Liver (tissue), 9 donors: ENCODE measurements around the gene FTCD. TPM values are rescaled to one million over a fixed set of nuclear protein-coding genes. Genes with fewer than 3 reads are reported as not detected.

Experiments
- DNase-seq: peaks from one replicate; pipeline ENCODE4 v3.0.0-alpha.2; 2017; ENCODE audit warnings: low spot score
- H3K27ac ChIP-seq, 2 donors: one replicate each; pipeline ENCODE4 v1.7.0; 2013; ENCODE audit warnings: inconsistent platforms in 2 of 2, low read length in 2 of 2, control low read depth in 1 of 2, low read depth in 1 of 2, mild to moderate bottlenecking in 1 of 2
- H3K27me3 ChIP-seq, 4 donors: one replicate each; pipeline versions ENCODE4 v1.6.1 to v1.7.0; 2013; ENCODE audit warnings: low read length in 3 of 4, inconsistent platforms in 1 of 4, mild to moderate bottlenecking in 1 of 4, moderate library complexity in 1 of 4; ENCODE audit not compliant: control insufficient read depth in 4 of 4, insufficient read depth in 4 of 4
- H3K36me3 ChIP-seq, 4 donors: one replicate each; pipeline versions ENCODE4 v1.6.1 to v1.7.0; 2013; ENCODE audit warnings: low read length in 3 of 4, mild to moderate bottlenecking in 3 of 4, low read depth in 1 of 4, moderate library complexity in 1 of 4; ENCODE audit not compliant: control insufficient read depth in 4 of 4, insufficient read depth in 3 of 4
- H3K4me1 ChIP-seq, 4 donors: one replicate each; pipeline versions ENCODE4 v1.6.1 to v1.7.0; 2013; ENCODE audit warnings: low read length in 3 of 4, mild to moderate bottlenecking in 3 of 4, moderate library complexity in 1 of 4; ENCODE audit not compliant: control insufficient read depth in 4 of 4, insufficient read depth in 4 of 4
- H3K4me3 ChIP-seq, 3 donors: one replicate each; pipeline versions ENCODE4 v1.6.1 to v1.7.0; 2013; ENCODE audit warnings: low read length in 3 of 3, control low read depth in 1 of 3, low read depth in 1 of 3, mild to moderate bottlenecking in 1 of 3
- H3K9ac ChIP-seq, 2 donors: one replicate each; pipeline ENCODE4 v1.7.0; 2013; ENCODE audit warnings: low read length in 2 of 2, mild to moderate bottlenecking in 2 of 2, moderate library complexity in 2 of 2, control low read depth in 1 of 2, low read depth in 1 of 2
- H3K9me3 ChIP-seq, 4 donors: one replicate each; pipeline versions ENCODE4 v1.6.1 to v1.7.0; 2013; ENCODE audit warnings: low read length in 3 of 4; ENCODE audit not compliant: control insufficient read depth in 4 of 4
- EGR1 ChIP-seq, 2 donors: IDR thresholded peaks; 2 replicates each; pipeline ENCODE4 v1.6.1; 2016 to 2018; ENCODE audit warnings: antibody characterized with exemption in 2 of 2, low read depth in 2 of 2
- FOXA1 ChIP-seq: IDR thresholded peaks from 2 replicates; pipeline ENCODE4 v1.6.1; 2016; ENCODE audit warnings: antibody characterized with exemption
- FOXA2 ChIP-seq: IDR thresholded peaks from 2 replicates; pipeline ENCODE4 v1.6.1; 2016; ENCODE audit warnings: antibody characterized with exemption
- GABPA ChIP-seq, 2 donors: IDR thresholded peaks in 1 of 2; conservative IDR thresholded peaks in 1 of 2; 2 replicates each; pipeline ENCODE4 v1.6.1; 2016; ENCODE audit warnings: antibody characterized with exemption in 2 of 2, mild to moderate bottlenecking in 1 of 2, moderate library complexity in 1 of 2
- HNF4A ChIP-seq, 2 donors: conservative IDR thresholded peaks; 2 replicates each; pipeline ENCODE4 v1.6.1; 2016; ENCODE audit warnings: antibody characterized with exemption in 2 of 2, mild to moderate bottlenecking in 2 of 2
- HNF4G ChIP-seq: IDR thresholded peaks from 2 replicates; pipeline ENCODE4 v1.6.1; 2016; ENCODE audit warnings: antibody characterized with exemption
- JUND ChIP-seq, 2 donors: IDR thresholded peaks; 2 replicates each; pipeline ENCODE4 v1.6.1; 2016; ENCODE audit warnings: antibody characterized with exemption in 2 of 2
- MAX ChIP-seq: IDR thresholded peaks from 2 replicates; pipeline ENCODE4 v1.6.1; 2016; ENCODE audit warnings: antibody characterized with exemption
- NR2F2 ChIP-seq: IDR thresholded peaks from 2 replicates; pipeline ENCODE4 v1.6.1; 2016; ENCODE audit warnings: antibody characterized with exemption
- RAD21 ChIP-seq, 2 donors: IDR thresholded peaks; 2 replicates each; pipeline ENCODE4 v1.6.1; 2016; ENCODE audit warnings: antibody characterized with exemption in 2 of 2, mild to moderate bottlenecking in 2 of 2
- SP1 ChIP-seq: IDR thresholded peaks from 2 replicates; pipeline ENCODE4 v1.6.1; 2018; ENCODE audit warnings: antibody characterized with exemption, mild to moderate bottlenecking
- TAF1 ChIP-seq: conservative IDR thresholded peaks from 2 replicates; pipeline ENCODE4 v1.6.1; 2016; ENCODE audit warnings: antibody characterized with exemption, mild to moderate bottlenecking
- YY1 ChIP-seq: IDR thresholded peaks from 2 replicates; pipeline ENCODE4 v1.6.1; 2016; ENCODE audit warnings: antibody characterized with exemption, mild to moderate bottlenecking
- ZBTB33 ChIP-seq: IDR thresholded peaks from 2 replicates; pipeline ENCODE4 v1.6.1; 2016; ENCODE audit warnings: antibody characterized with exemption
- WGBS: extraction: QIAGEN DNeasy Blood & Tissue Kit; methylation state at CpG from one replicate; pipeline ENCODE4 v1.1.7; 2013; 5-methylcytosine and 5-hydroxymethylcytosine counted together
- polyA plus RNA-seq, 2 donors: library from polyadenylated mRNA; stranded (reverse) in 1 of 2; unstranded in 1 of 2; fragments of 200-250 nt in 1 of 2; fragments of >200 nt in 1 of 2; fragmentation: Nextera tagmentation in 1 of 2; extraction: Ambion mirVana in 1 of 2; gene quantifications; one replicate each; pipeline versions ENCODE4 v1.2.1 to v1.2.3, GENCODE V29; 2013 to 2015
- total RNA-seq, 2 donors: library from RNA; depleted of rRNA; stranded (reverse); fragments of >200 nt; gene quantifications; one replicate each; pipeline ENCODE4 v1.2.3, GENCODE V29; 2014
- TF ChIP-seq, protein P1 (sequence below): IDR thresholded peaks from 2 replicates; pipeline ENCODE4 v1.6.1; 2016; ENCODE audit warnings: antibody characterized with exemption
- TF ChIP-seq, protein P2 (sequence below): IDR thresholded peaks from 2 replicates; pipeline ENCODE4 v1.6.1; 2016; ENCODE audit warnings: antibody characterized with exemption, mild to moderate bottlenecking
- TF ChIP-seq, protein P3 (sequence below): fragments of 150-350 bp; IDR thresholded peaks from 2 replicates; pipeline ENCODE4 v1.5.1; 2017; ENCODE audit warnings: improper control_type of control experiment, low read depth, low read length; ENCODE audit not compliant: missing input control
- donor health status: healthy.
- donor health status: healthy.
- donor health status: healthy.
- donor health status: healthy.
- donor health status: healthy.

The FTCD gene
- total and polyA plus RNA-seq, 4 donors: 130 to 182 (median 173) TPM

- H3K27me3 ChIP-seq: no peaks in the 10 kb centered on the region
- no peak overlapping the region for H3K27ac ChIP-seq
- no peak overlapping the region for H3K9ac ChIP-seq
- no peaks in the 10 kb centered on the region for H3K36me3 ChIP-seq
- DNase-seq: no peak
- no peaks in the 10 kb centered on the region for H3K9me3 ChIP-seq
- H3K4me1 ChIP-seq: no peaks in the 10 kb centered on the region
- TF ChIP-seq, protein P1, sequence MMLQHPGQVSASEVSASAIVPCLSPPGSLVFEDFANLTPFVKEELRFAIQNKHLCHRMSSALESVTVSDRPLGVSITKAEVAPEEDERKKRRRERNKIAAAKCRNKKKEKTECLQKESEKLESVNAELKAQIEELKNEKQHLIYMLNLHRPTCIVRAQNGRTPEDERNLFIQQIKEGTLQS: no peak
- TF ChIP-seq RAD21 (IDR thresholded peaks at IDR 0.05) (no peak), HNF4G (no peak), FOXA1 (no peak), GABPA (IDR thresholded peaks at IDR 0.05 in 1 of 2, conservative IDR thresholded peaks at IDR 0.05 in 1 of 2) (no peak), MAX (no peak), SP1 (no peak), FOXA2 (no peak), ZBTB33 (no peak), EGR1 (IDR thresholded peaks at IDR 0.05; ENCODE audit: low read depth in 2 of 2) (no peak)
- TF ChIP-seq, protein P2, sequence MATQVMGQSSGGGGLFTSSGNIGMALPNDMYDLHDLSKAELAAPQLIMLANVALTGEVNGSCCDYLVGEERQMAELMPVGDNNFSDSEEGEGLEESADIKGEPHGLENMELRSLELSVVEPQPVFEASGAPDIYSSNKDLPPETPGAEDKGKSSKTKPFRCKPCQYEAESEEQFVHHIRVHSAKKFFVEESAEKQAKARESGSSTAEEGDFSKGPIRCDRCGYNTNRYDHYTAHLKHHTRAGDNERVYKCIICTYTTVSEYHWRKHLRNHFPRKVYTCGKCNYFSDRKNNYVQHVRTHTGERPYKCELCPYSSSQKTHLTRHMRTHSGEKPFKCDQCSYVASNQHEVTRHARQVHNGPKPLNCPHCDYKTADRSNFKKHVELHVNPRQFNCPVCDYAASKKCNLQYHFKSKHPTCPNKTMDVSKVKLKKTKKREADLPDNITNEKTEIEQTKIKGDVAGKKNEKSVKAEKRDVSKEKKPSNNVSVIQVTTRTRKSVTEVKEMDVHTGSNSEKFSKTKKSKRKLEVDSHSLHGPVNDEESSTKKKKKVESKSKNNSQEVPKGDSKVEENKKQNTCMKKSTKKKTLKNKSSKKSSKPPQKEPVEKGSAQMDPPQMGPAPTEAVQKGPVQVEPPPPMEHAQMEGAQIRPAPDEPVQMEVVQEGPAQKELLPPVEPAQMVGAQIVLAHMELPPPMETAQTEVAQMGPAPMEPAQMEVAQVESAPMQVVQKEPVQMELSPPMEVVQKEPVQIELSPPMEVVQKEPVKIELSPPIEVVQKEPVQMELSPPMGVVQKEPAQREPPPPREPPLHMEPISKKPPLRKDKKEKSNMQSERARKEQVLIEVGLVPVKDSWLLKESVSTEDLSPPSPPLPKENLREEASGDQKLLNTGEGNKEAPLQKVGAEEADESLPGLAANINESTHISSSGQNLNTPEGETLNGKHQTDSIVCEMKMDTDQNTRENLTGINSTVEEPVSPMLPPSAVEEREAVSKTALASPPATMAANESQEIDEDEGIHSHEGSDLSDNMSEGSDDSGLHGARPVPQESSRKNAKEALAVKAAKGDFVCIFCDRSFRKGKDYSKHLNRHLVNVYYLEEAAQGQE: no peak
- TF ChIP-seq, protein P3, sequence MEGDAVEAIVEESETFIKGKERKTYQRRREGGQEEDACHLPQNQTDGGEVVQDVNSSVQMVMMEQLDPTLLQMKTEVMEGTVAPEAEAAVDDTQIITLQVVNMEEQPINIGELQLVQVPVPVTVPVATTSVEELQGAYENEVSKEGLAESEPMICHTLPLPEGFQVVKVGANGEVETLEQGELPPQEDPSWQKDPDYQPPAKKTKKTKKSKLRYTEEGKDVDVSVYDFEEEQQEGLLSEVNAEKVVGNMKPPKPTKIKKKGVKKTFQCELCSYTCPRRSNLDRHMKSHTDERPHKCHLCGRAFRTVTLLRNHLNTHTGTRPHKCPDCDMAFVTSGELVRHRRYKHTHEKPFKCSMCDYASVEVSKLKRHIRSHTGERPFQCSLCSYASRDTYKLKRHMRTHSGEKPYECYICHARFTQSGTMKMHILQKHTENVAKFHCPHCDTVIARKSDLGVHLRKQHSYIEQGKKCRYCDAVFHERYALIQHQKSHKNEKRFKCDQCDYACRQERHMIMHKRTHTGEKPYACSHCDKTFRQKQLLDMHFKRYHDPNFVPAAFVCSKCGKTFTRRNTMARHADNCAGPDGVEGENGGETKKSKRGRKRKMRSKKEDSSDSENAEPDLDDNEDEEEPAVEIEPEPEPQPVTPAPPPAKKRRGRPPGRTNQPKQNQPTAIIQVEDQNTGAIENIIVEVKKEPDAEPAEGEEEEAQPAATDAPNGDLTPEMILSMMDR: no peak
- 85% methylated on average over 2 of the region's 2 CpGs for WGBS
- no peak overlapping the region for H3K4me3 ChIP-seq
Measured at GRCh38 chr21:46088189-46088588, 67.2 kb downstream of the FTCD start.

- WGBS: 77% methylated on average over 1 of the region's 1 CpG
- TF ChIP-seq HNF4A (conservative IDR thresholded peaks at IDR 0.05): no peak
- TF ChIP-seq MAX: no peak
- no peak for TF ChIP-seq FOXA2
- TF ChIP-seq, protein P2: no peak
- no peak for TF ChIP-seq EGR1 (IDR thresholded peaks at IDR 0.05; ENCODE audit: low read depth in 2 of 2)
- no peak for TF ChIP-seq HNF4G
- no peak for TF ChIP-seq ZBTB33
- no peak for TF ChIP-seq RAD21 (IDR thresholded peaks at IDR 0.05)
- TF ChIP-seq NR2F2: no peak
- TF ChIP-seq YY1: no peak
- TF ChIP-seq SP1: no peak
- no peak for TF ChIP-seq GABPA (IDR thresholded peaks at IDR 0.05 in 1 of 2, conservative IDR thresholded peaks at IDR 0.05 in 1 of 2)
- no peak for TF ChIP-seq JUND (IDR thresholded peaks at IDR 0.05)
- no peak for TF ChIP-seq FOXA1
- no peak for TF ChIP-seq TAF1
- TF ChIP-seq, protein P1: no peak
Measured at GRCh38 chr21:46087641-46088040, 67.7 kb downstream of the FTCD start.

More at GRCh38 chr21:46087641-46088040, 67.7 kb downstream of the FTCD start:
- H3K27ac ChIP-seq: no peak overlapping the region
- no peaks in the 10 kb centered on the region for H3K4me1 ChIP-seq
- H3K27me3 ChIP-seq: no peaks in the 10 kb centered on the region
- no peak for DNase-seq
- no peak overlapping the region for H3K4me3 ChIP-seq
- H3K36me3 ChIP-seq: no peaks in the 10 kb centered on the region
- H3K9ac ChIP-seq: no peak overlapping the region
- no peaks in the 10 kb centered on the region for H3K9me3 ChIP-seq
